Astrocyte (in vitro differentiated cells and primary cell): ENCODE results near the gene ERAP2. TPM values are rescaled to one million over a fixed set of nuclear protein-coding genes. Genes with fewer than 3 reads are reported as not detected.
A peak's percentile ranks its signal among the peaks of the same experiment; 100 is the strongest.

Source experiments
- DNase-seq: peaks from one replicate; pipeline ENCODE4 v3.0.0-alpha.2; 2010; ENCODE audit warnings: low read depth
- FAIRE-seq: peaks from 2 replicates; lab custom pipeline; 2011; peaks lifted over from hg19 to GRCh38; lab: Jason Lieb, UNC
- H2AFZ ChIP-seq: 2 replicates; pipeline ENCODE4 v1.6.0; 2012; ENCODE audit warnings: low read depth, low read length, inconsistent platforms
- H3K27ac ChIP-seq: 2 replicates; pipeline ENCODE4 v1.5.1; 2011; ENCODE audit warnings: low read depth, low read length, inconsistent platforms
- H3K27me3 ChIP-seq: 2 replicates; pipeline ENCODE4 v1.6.0; 2011; ENCODE audit warnings: low read length, inconsistent platforms; ENCODE audit not compliant: insufficient read depth
- H3K36me3 ChIP-seq: 2 replicates; pipeline ENCODE4 v1.5.1; 2011; ENCODE audit warnings: low read length, inconsistent platforms; ENCODE audit not compliant: insufficient read depth
- H3K4me1 ChIP-seq: 2 replicates; pipeline ENCODE4 v1.5.1; 2011; ENCODE audit warnings: low read length, inconsistent platforms; ENCODE audit not compliant: insufficient read depth
- H3K4me2 ChIP-seq: 2 replicates; pipeline ENCODE4 v1.6.0; 2012; ENCODE audit warnings: low read length, inconsistent platforms
- H3K4me3 ChIP-seq: 2 replicates; pipeline ENCODE4 v1.5.1; 2011; ENCODE audit warnings: low read depth, mild to moderate bottlenecking, low read length, inconsistent platforms; ENCODE audit not compliant: insufficient read depth
- H3K79me2 ChIP-seq: 2 replicates; pipeline ENCODE4 v1.6.0; 2012; ENCODE audit warnings: mild to moderate bottlenecking, low read length, inconsistent platforms; ENCODE audit not compliant: insufficient read depth
- H3K9ac ChIP-seq: 2 replicates; pipeline ENCODE4 v1.6.0; 2012; ENCODE audit warnings: mild to moderate bottlenecking, low read length, inconsistent platforms
- H3K9me3 ChIP-seq: 2 replicates; pipeline ENCODE4 v1.5.1; 2012; ENCODE audit warnings: low read depth, mild to moderate bottlenecking, low read length, inconsistent platforms; ENCODE audit not compliant: insufficient read depth
- H4K20me1 ChIP-seq: 2 replicates; pipeline ENCODE4 v1.6.0; 2012; ENCODE audit warnings: low read length, inconsistent platforms; ENCODE audit not compliant: insufficient read depth
- H3K27ac Mint-ChIP-seq: one replicate; pipeline ENCODE4 v1.8.0; 2021; ENCODE audit warnings: mild to moderate bottlenecking, mixed read lengths; ENCODE audit not compliant: unreplicated experiment
- H3K27me3 Mint-ChIP-seq: one replicate; pipeline ENCODE4 v1.8.0; 2021; ENCODE audit warnings: low read depth, mixed read lengths; ENCODE audit not compliant: unreplicated experiment
- H3K36me3 Mint-ChIP-seq: one replicate; pipeline ENCODE4 v1.8.0; 2021; ENCODE audit warnings: low read depth, mixed read lengths; ENCODE audit not compliant: unreplicated experiment
- H3K4me1 Mint-ChIP-seq: one replicate; pipeline ENCODE4 v1.8.0; 2021; ENCODE audit warnings: low read depth, mixed read lengths; ENCODE audit not compliant: unreplicated experiment
- H3K4me3 Mint-ChIP-seq: one replicate; pipeline ENCODE4 v1.8.0; 2021; ENCODE audit warnings: mild to moderate bottlenecking, moderate library complexity, mixed read lengths; ENCODE audit not compliant: unreplicated experiment
- H3K9me3 Mint-ChIP-seq: one replicate; pipeline ENCODE4 v1.8.0; 2021; ENCODE audit warnings: mild to moderate bottlenecking, mixed read lengths; ENCODE audit not compliant: unreplicated experiment
- CTCF ChIP-seq: IDR thresholded peaks from 2 replicates; pipeline ENCODE4 v1.5.1; 2011; ENCODE audit warnings: low read depth, mild to moderate bottlenecking, inconsistent platforms, low read length, moderate library complexity; ENCODE audit not compliant: insufficient read depth
- EZH2 ChIP-seq: IDR thresholded peaks from 2 replicates; pipeline ENCODE4 v1.6.1; 2012; ENCODE audit warnings: mild to moderate bottlenecking, low read length, inconsistent platforms; ENCODE audit not compliant: insufficient read depth
- total RNA-seq: library from RNA; stranded (reverse); gene quantifications from 2 replicates; pipeline ENCODE4 v1.2.1, GENCODE V29; 2021

ERAP2 gene
- total RNA-seq, 1 donor from 2014 or later = 2.5 TPM

GRCh38 chr5:96855031-96855872 lies 21.0 kb upstream of the ERAP2 start:
- H3K27me3 ChIP-seq = no peaks in the 10 kb centered on the region
- no peaks in the 10 kb centered on the region for H3K79me2 ChIP-seq
- peak overlapping the region; percentile 48 for H3K4me2 ChIP-seq
- no peaks in the 10 kb centered on the region for H3K4me1 Mint-ChIP-seq
- no peak overlapping the region for H3K4me3 Mint-ChIP-seq
- FAIRE-seq (no peak), DNase-seq (peak; percentile 76)
- no peaks in the 10 kb centered on the region for H3K36me3 ChIP-seq
- TF ChIP-seq EZH2 (no peak), CTCF (no peak)
- no peaks in the 10 kb centered on the region for H3K9me3 ChIP-seq
- H2AFZ ChIP-seq = peak overlapping the region; percentile 8
- H3K27ac Mint-ChIP-seq = no peak overlapping the region
- peaks cover 5% of the 10 kb centered on the region for H3K4me1 ChIP-seq
- H4K20me1 ChIP-seq = no peaks in the 10 kb centered on the region
- H3K4me3 ChIP-seq = no peak overlapping the region
- no peaks in the 10 kb centered on the region for H3K36me3 Mint-ChIP-seq
- H3K27ac ChIP-seq = no peak overlapping the region
- no peaks in the 10 kb centered on the region for H3K9me3 Mint-ChIP-seq
- peaks cover 4% of the 10 kb centered on the region for H3K27me3 Mint-ChIP-seq
- no peak overlapping the region for H3K9ac ChIP-seq

- Histone ChIP-seq H3K27ac (no peak overlapping the region), H3K36me3 (no peaks in the 10 kb centered on the region), H3K79me2 (no peaks in the 10 kb centered on the region), H3K9ac (no peak overlapping the region), H4K20me1 (no peaks in the 10 kb centered on the region), H3K9me3 (no peaks in the 10 kb centered on the region), H3K4me3 (no peak overlapping the region), H3K4me2 (no peak overlapping the region), H3K27me3 (no peaks in the 10 kb centered on the region), H2AFZ (no peak overlapping the region), H3K4me1 (peaks cover 5% of the 10 kb centered on the region)
- H3K9me3 Mint-ChIP-seq = no peaks in the 10 kb centered on the region
- no peaks in the 10 kb centered on the region for H3K36me3 Mint-ChIP-seq
- peaks cover 4% of the 10 kb centered on the region for H3K27me3 Mint-ChIP-seq
- H3K27ac Mint-ChIP-seq = no peak overlapping the region
- no peak for TF ChIP-seq CTCF
- no peak for TF ChIP-seq EZH2
- FAIRE-seq (no peak), DNase-seq (peak; percentile 37)
- H3K4me3 Mint-ChIP-seq = no peak overlapping the region
- H3K4me1 Mint-ChIP-seq = no peaks in the 10 kb centered on the region
Observed at GRCh38 chr5:96856371-96856770, 19.9 kb upstream of the ERAP2 start.

- Histone ChIP-seq H3K4me2 (no peak overlapping the region), H3K27me3 (no peaks in the 10 kb centered on the region), H3K79me2 (no peaks in the 10 kb centered on the region), H4K20me1 (no peaks in the 10 kb centered on the region), H3K4me1 (peaks cover 5% of the 10 kb centered on the region), H3K9ac (no peak overlapping the region), H3K4me3 (no peak overlapping the region), H3K36me3 (no peaks in the 10 kb centered on the region), H3K27ac (no peak overlapping the region), H2AFZ (no peak overlapping the region), H3K9me3 (no peaks in the 10 kb centered on the region)
- DNase-seq (no peak), FAIRE-seq (no peak)
- no peaks in the 10 kb centered on the region for H3K9me3 Mint-ChIP-seq
- no peaks in the 10 kb centered on the region for H3K4me1 Mint-ChIP-seq
- TF ChIP-seq CTCF (no peak), EZH2 (no peak)
- H3K36me3 Mint-ChIP-seq = no peaks in the 10 kb centered on the region
- H3K27ac Mint-ChIP-seq = no peak overlapping the region
- H3K27me3 Mint-ChIP-seq = peaks cover 4% of the 10 kb centered on the region
- no peak overlapping the region for H3K4me3 Mint-ChIP-seq
Observed at GRCh38 chr5:96857454-96857853, 18.8 kb upstream of the ERAP2 start.
